CD4-positive, alpha-beta T cell (primary cell): ENCODE data around the gene KLHL35. TPM values are rescaled to one million over a fixed set of nuclear protein-coding genes. Genes with fewer than 3 reads are reported as not detected.

Experiments used
- ATAC-seq: fragments of 200-7000 bp; cut with Tn5 transposase; one replicate; pipeline ENCODE4 v1.10.0; 2022; ENCODE audit warnings: mild to moderate bottlenecking; ENCODE audit not compliant: poor library complexity
- CTCF ChIA-PET: fragments of 350-600 bp; sonication (Branson Sonifier 250); formaldehyde crosslinking; loops from one replicate; lab custom pipeline; 2021; ENCODE audit warnings: antibody characterized with exemption, inconsistent platforms; lab: Charles Lee
- POLR2A ChIA-PET: fragments of 350-600 bp; sonication (Branson Sonifier 250); formaldehyde crosslinking; loops from one replicate; lab custom pipeline; 2021; ENCODE audit warnings: antibody characterized with exemption, inconsistent platforms; lab: Charles Lee
- DNase-seq, 14 experiments: peaks; one replicate each; pipeline ENCODE4 v3.0.0-alpha.2; 2013 to 2020; ENCODE audit warnings: mixed read lengths in 2 of 14
- H3K27ac ChIP-seq, 2 donors: one replicate each; pipeline versions ENCODE4 v1.5.1 to v1.7.0; 2013; ENCODE audit warnings: low read length in 2 of 2, low read depth in 1 of 2, mild to moderate bottlenecking in 1 of 2
- H3K27me3 ChIP-seq, 2 experiments: 1 replicate in 1 of 2; 2 replicates in 1 of 2; pipeline versions ENCODE4 v1.6.1 to v1.7.0; 2013; ENCODE audit warnings: low read length in 2 of 2, control low read depth in 1 of 2, mild to moderate bottlenecking in 1 of 2, moderate library complexity in 1 of 2; ENCODE audit not compliant: insufficient read depth in 2 of 2, control insufficient read depth in 1 of 2
- H3K36me3 ChIP-seq: one replicate; pipeline ENCODE4 v1.6.1; 2013; ENCODE audit warnings: low read length, control low read depth; ENCODE audit not compliant: insufficient read depth
- H3K4me1 ChIP-seq: one replicate; pipeline ENCODE4 v1.6.1; 2013; ENCODE audit warnings: low read length, control low read depth; ENCODE audit not compliant: insufficient read depth
- H3K4me3 ChIP-seq: one replicate; pipeline ENCODE4 v1.5.1; 2013; ENCODE audit warnings: mild to moderate bottlenecking, low read length, moderate library complexity
- H3K9me3 ChIP-seq, 2 experiments: 1 replicate in 1 of 2; 2 replicates in 1 of 2; pipeline versions ENCODE4 v1.6.1 to v1.7.0; 2013; ENCODE audit warnings: low read length in 2 of 2, mild to moderate bottlenecking in 2 of 2, control low read depth in 1 of 2, moderate library complexity in 1 of 2; ENCODE audit not compliant: control insufficient read depth in 1 of 2, insufficient read depth in 1 of 2
- H3K27ac Mint-ChIP-seq: one replicate; pipeline ENCODE4 v1.8.0; 2020; ENCODE audit warnings: mixed read lengths
- H3K27me3 Mint-ChIP-seq: one replicate; pipeline ENCODE4 v1.8.0; 2021; ENCODE audit warnings: mixed read lengths
- H3K36me3 Mint-ChIP-seq: one replicate; pipeline ENCODE4 v1.8.0; 2021; ENCODE audit warnings: low read depth, mixed read lengths
- H3K4me1 Mint-ChIP-seq: one replicate; pipeline ENCODE4 v1.8.0; 2021; ENCODE audit warnings: low read depth, mixed read lengths
- H3K4me3 Mint-ChIP-seq: one replicate; pipeline ENCODE4 v1.8.0; 2020; ENCODE audit warnings: mild to moderate bottlenecking, mixed read lengths
- H3K9me3 Mint-ChIP-seq: one replicate; pipeline ENCODE4 v1.8.0; 2020; ENCODE audit warnings: mixed read lengths
- CTCF ChIP-seq: fragments of 200-600 bp; IDR thresholded peaks from one replicate; pipeline ENCODE4 v1.8.0; 2022; ENCODE audit warnings: antibody characterized with exemption, mild to moderate bottlenecking
- intact Hi-C, 2 experiments: fragments of 100-400 bp; cut with DNase I in 1 of 2; cut with micrococcal nuclease in 1 of 2; formaldehyde crosslinking; loops; one replicate each; pipeline versions ENCODE4 v1.15.1 to v1.9.0; 2023 to 2025; cut with DNase I, micrococcal nuclease
- total RNA-seq, 174 experiments: library from RNA in 2 of 174; stranded (reverse) in 2 of 174; gene quantifications; one replicate each; pipeline ENCODE4 v1.2.3 and lab custom pipeline; 2021 to 2026

The KLHL35 gene
- total RNA-seq, 2 experiments from 2014 or later: 0.33 to 0.81 TPM

- no peak overlapping the region for H3K27ac Mint-ChIP-seq
- Histone ChIP-seq H3K27me3 (peaks cover 28 to 35% of the 10 kb centered on the region in 2 experiments), H3K4me3 (no peak overlapping the region), H3K9me3 (peaks cover 0 to 10% of the 10 kb centered on the region in 2 experiments), H3K36me3 (no peaks in the 10 kb centered on the region), H3K4me1 (peaks cover 19% of the 10 kb centered on the region), H3K27ac (no peak overlapping the region)
- H3K36me3 Mint-ChIP-seq: peaks cover 5% of the 10 kb centered on the region
- intact Hi-C loops: loop anchor here in 1 of 2 experiments (5.0 kb wide), 1 partner anchor 37 kb away; the partner anchor contains the start of gene RPS3
- TF ChIP-seq CTCF: no peak
- H3K4me1 Mint-ChIP-seq: peaks cover 16% of the 10 kb centered on the region
- H3K9me3 Mint-ChIP-seq: no peaks in the 10 kb centered on the region
- CTCF ChIA-PET: no interaction called here
- no peak for ATAC-seq
- POLR2A ChIA-PET: no interaction called here
- H3K27me3 Mint-ChIP-seq: peaks cover 41% of the 10 kb centered on the region
- no peak overlapping the region for H3K4me3 Mint-ChIP-seq
- DNase-seq: no peak
These were observed 1.0 kb upstream of the KLHL35 start for GRCh38 chr11:75434051-75434450.

DNA sequence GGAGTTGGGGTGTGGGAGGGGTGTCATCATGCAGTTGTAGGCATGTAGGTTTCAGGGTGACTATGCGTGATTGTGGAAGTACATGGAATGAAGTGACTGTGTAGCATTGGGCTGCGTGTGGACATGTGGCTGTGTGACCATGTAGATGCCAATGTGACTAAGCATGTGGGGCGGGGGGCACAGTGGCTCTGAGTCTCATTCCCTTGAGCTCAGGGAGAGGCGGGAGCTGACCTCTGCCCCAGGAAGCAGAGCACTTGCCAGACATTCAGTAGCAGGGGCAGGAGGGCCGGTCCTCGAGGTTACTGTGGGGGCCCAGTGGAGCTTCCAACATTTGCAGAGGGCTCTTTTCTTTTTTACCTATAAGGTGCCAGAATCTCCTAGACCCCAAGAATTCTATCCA is 440 bp upstream of the KLHL35 start:
- Histone ChIP-seq H3K27me3 (peaks cover 32 to 38% of the 10 kb centered on the region in 2 experiments), H3K27ac (no peak overlapping the region), H3K4me3 (no peak overlapping the region), H3K9me3 (peaks cover 0 to 11% of the 10 kb centered on the region in 2 experiments), H3K4me1 (peaks cover 23% of the 10 kb centered on the region), H3K36me3 (no peaks in the 10 kb centered on the region)
- H3K4me3 Mint-ChIP-seq: peak overlapping the region; percentile 23
- no peaks in the 10 kb centered on the region for H3K9me3 Mint-ChIP-seq
- intact Hi-C loops: loop anchor here in 1 of 2 experiments (5.0 kb wide), 1 partner anchor 36 kb away; the partner anchor contains the start of gene RPS3
- CTCF ChIA-PET: no interaction called here
- no peak for TF ChIP-seq CTCF
- ATAC-seq (no peak), DNase-seq (no peak)
- H3K4me1 Mint-ChIP-seq: peaks cover 22% of the 10 kb centered on the region
- POLR2A ChIA-PET: no interaction called here
- peaks cover 5% of the 10 kb centered on the region for H3K36me3 Mint-ChIP-seq
- peaks cover 46% of the 10 kb centered on the region for H3K27me3 Mint-ChIP-seq
- H3K27ac Mint-ChIP-seq: no peak overlapping the region

- H3K27me3 Mint-ChIP-seq: peaks cover 58% of the 10 kb centered on the region
- no peak for TF ChIP-seq CTCF
- intact Hi-C loops: loop anchor here in 1 of 2 experiments (5.0 kb wide), 1 partner anchor 35 kb away; the partner anchor contains the start of gene RPS3
- ChIA-PET CTCF (no interaction called here), POLR2A (interaction anchor here (1.1 to 1.2 kb wide), 2 partner anchors 9 to 94 kb away, joined by 3 to 4 read pairs; partner anchors contain the start of gene GDPD5)
- no peak overlapping the region for H3K27ac ChIP-seq
- H3K36me3 ChIP-seq: no peaks in the 10 kb centered on the region
- no peak overlapping the region for H3K4me3 ChIP-seq
- peaks cover 30% of the 10 kb centered on the region for H3K4me1 Mint-ChIP-seq
- no peaks in the 10 kb centered on the region for H3K9me3 Mint-ChIP-seq
- H3K36me3 Mint-ChIP-seq: peaks cover 5% of the 10 kb centered on the region
- ATAC-seq (no peak), DNase-seq (no peak)
- peaks cover 32 to 38% of the 10 kb centered on the region in 2 experiments for H3K27me3 ChIP-seq
- peak overlapping the region; percentile 73 for H3K4me3 Mint-ChIP-seq
- H3K27ac Mint-ChIP-seq: no peak overlapping the region
- peaks cover 30% of the 10 kb centered on the region for H3K4me1 ChIP-seq
- peaks cover 0 to 15% of the 10 kb centered on the region in 2 experiments for H3K9me3 ChIP-seq
These were observed 1.2 kb downstream of the KLHL35 start for GRCh38 chr11:75431533-75432525.
